Measurements from ENCODE around the gene TCP11L1.

DNA sequence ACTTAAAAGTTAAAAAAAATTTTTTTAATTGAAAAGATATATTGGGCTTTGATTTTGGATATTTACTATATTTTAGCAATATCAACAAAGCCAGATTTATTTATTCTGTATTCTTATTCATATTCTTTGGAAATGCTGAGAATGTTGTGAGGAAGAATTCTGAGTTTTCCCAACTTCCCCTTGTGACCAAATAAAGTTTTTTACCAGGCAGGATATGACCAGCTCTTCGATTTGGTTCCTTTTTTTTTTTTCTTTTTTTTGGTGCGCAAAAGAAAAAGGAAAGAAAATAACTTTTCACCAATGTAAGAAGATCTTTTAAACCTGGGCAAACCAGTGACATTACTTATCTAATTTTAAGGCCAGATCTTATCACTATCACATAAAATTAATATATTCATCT is 12.9 kb downstream of the TCP11L1 start:
- TF ChIP-seq, protein P1, sequence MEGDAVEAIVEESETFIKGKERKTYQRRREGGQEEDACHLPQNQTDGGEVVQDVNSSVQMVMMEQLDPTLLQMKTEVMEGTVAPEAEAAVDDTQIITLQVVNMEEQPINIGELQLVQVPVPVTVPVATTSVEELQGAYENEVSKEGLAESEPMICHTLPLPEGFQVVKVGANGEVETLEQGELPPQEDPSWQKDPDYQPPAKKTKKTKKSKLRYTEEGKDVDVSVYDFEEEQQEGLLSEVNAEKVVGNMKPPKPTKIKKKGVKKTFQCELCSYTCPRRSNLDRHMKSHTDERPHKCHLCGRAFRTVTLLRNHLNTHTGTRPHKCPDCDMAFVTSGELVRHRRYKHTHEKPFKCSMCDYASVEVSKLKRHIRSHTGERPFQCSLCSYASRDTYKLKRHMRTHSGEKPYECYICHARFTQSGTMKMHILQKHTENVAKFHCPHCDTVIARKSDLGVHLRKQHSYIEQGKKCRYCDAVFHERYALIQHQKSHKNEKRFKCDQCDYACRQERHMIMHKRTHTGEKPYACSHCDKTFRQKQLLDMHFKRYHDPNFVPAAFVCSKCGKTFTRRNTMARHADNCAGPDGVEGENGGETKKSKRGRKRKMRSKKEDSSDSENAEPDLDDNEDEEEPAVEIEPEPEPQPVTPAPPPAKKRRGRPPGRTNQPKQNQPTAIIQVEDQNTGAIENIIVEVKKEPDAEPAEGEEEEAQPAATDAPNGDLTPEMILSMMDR (conservative IDR thresholded peaks at IDR 0.05; ENCODE audit: low read length): no peak
- TF ChIP-seq EZH2phosphoT487 (IDR thresholded peaks at IDR 0.05; ENCODE audit: borderline replicate concordance, low read depth, low read length): no peak
